WTC11 (cell line): ENCODE results near the gene TMEM179B. TPM values are rescaled to one million over a fixed set of nuclear protein-coding genes. Genes with fewer than 3 reads are reported as not detected.

Source experiments
- ATAC-seq: fragments of 200-7000 bp; cut with Tn5 transposase; 2 replicates; pipeline ENCODE4 v1.10.0; 2021; ENCODE audit warnings: mild to moderate bottlenecking, moderate library complexity
- CTCF ChIA-PET: fragments of 300-600 bp; sonication (Branson Sonifier 250); formaldehyde crosslinking; loops from one replicate; lab custom pipeline; 2021; ENCODE audit warnings: antibody characterized with exemption; lab: Charles Lee
- POLR2A ChIA-PET: fragments of 350-600 bp; sonication (Branson Sonifier 250); formaldehyde crosslinking; loops from one replicate; lab custom pipeline; 2021; ENCODE audit warnings: antibody characterized with exemption; lab: Charles Lee
- DNase-seq: peaks from one replicate; pipeline ENCODE4 v3.0.0; 2021; ENCODE audit warnings: low spot score
- H3K27ac Mint-ChIP-seq: 2 replicates; pipeline ENCODE4 v1.8.0; 2021; ENCODE audit warnings: mixed read lengths
- H3K27me3 Mint-ChIP-seq: 2 replicates; pipeline ENCODE4 v1.8.0; 2021; ENCODE audit warnings: low read depth, mild to moderate bottlenecking, moderate library complexity, mixed read lengths
- H3K36me3 Mint-ChIP-seq: 2 replicates; pipeline ENCODE4 v1.8.0; 2021; ENCODE audit warnings: mixed read lengths
- H3K4me1 Mint-ChIP-seq: 2 replicates; pipeline ENCODE4 v1.8.0; 2022; ENCODE audit warnings: mixed read lengths
- H3K4me3 Mint-ChIP-seq: 2 replicates; pipeline ENCODE4 v1.8.0; 2021; ENCODE audit warnings: mild to moderate bottlenecking, moderate library complexity, mixed read lengths
- H3K9me3 Mint-ChIP-seq: 2 replicates; pipeline ENCODE4 v1.8.0; 2021; ENCODE audit warnings: mixed read lengths
- ATF2 ChIP-seq: sonication (generic); formaldehyde crosslinking; IDR thresholded peaks from 2 replicates; pipeline ENCODE4 v1.8.1; 2022; ENCODE audit warnings: low read depth, missing genetic modification reagents, borderline replicate concordance
- FOXP4 ChIP-seq: sonication (generic); formaldehyde crosslinking; IDR thresholded peaks from 2 replicates; pipeline ENCODE4 v1.8.0; 2022; ENCODE audit warnings: mild to moderate bottlenecking, missing genetic modification reagents
- GABPB1 ChIP-seq: sonication (generic); formaldehyde crosslinking; IDR thresholded peaks from 2 replicates; pipeline ENCODE4 v1.8.1; 2023; ENCODE audit warnings: mild to moderate bottlenecking, missing genetic modification reagents
- HMGXB4 ChIP-seq: sonication (generic); formaldehyde crosslinking; IDR thresholded peaks from 2 replicates; pipeline ENCODE4 v1.8.1; 2023; ENCODE audit warnings: mild to moderate bottlenecking, moderate library complexity, missing genetic modification reagents
- IRF2 ChIP-seq: sonication (generic); formaldehyde crosslinking; IDR thresholded peaks from 2 replicates; pipeline ENCODE4 v1.8.0; 2022; ENCODE audit warnings: low read depth, missing genetic modification reagents, borderline replicate concordance
- MYBL2 ChIP-seq: sonication (generic); formaldehyde crosslinking; IDR thresholded peaks from 2 replicates; pipeline ENCODE4 v1.8.1; 2023; ENCODE audit warnings: mild to moderate bottlenecking, moderate library complexity, missing genetic modification reagents
- NR3C1 ChIP-seq: sonication (generic); formaldehyde crosslinking; conservative IDR thresholded peaks from 2 replicates; pipeline ENCODE4 v1.8.1; 2023; ENCODE audit warnings: low read depth, mild to moderate bottlenecking, missing genetic modification reagents
- OVOL2 ChIP-seq: fragments of 250-450 bp; sonication (Bioruptor Pico); IDR thresholded peaks from 2 replicates; pipeline ENCODE4 v1.9.0; 2021; ENCODE audit warnings: mild to moderate bottlenecking, borderline replicate concordance
- PRRX2 ChIP-seq: fragments of 250-450 bp; sonication (Bioruptor Pico); IDR thresholded peaks from 2 replicates; pipeline ENCODE4 v1.8.0; 2021; ENCODE audit warnings: mild to moderate bottlenecking
- SMAD3 ChIP-seq: sonication (generic); formaldehyde crosslinking; IDR thresholded peaks from 2 replicates; pipeline ENCODE4 v1.8.0; 2022; ENCODE audit warnings: missing genetic modification reagents, mild to moderate bottlenecking, borderline replicate concordance
- TCF7 ChIP-seq: sonication (generic); formaldehyde crosslinking; IDR thresholded peaks from 2 replicates; pipeline ENCODE4 v1.8.0; 2022; ENCODE audit warnings: mild to moderate bottlenecking, low read depth, missing genetic modification reagents, moderate library complexity
- TEAD1 ChIP-seq: sonication (generic); formaldehyde crosslinking; IDR thresholded peaks from 2 replicates; pipeline ENCODE4 v1.8.0; 2022; ENCODE audit warnings: mild to moderate bottlenecking, missing genetic modification reagents
- ZBTB21 ChIP-seq: sonication (generic); formaldehyde crosslinking; IDR thresholded peaks from 2 replicates; pipeline ENCODE4 v1.8.1; 2023; ENCODE audit warnings: mild to moderate bottlenecking, missing genetic modification reagents, borderline replicate concordance
- ZBTB43 ChIP-seq: sonication (generic); formaldehyde crosslinking; IDR thresholded peaks from 2 replicates; pipeline ENCODE4 v1.8.1; 2023; ENCODE audit warnings: mild to moderate bottlenecking, missing genetic modification reagents
- ZNF232 ChIP-seq: sonication (generic); formaldehyde crosslinking; IDR thresholded peaks from 2 replicates; pipeline ENCODE4 v1.8.0; 2022; ENCODE audit warnings: mild to moderate bottlenecking, missing genetic modification reagents
- ZNF263 ChIP-seq: sonication (generic); formaldehyde crosslinking; IDR thresholded peaks from 2 replicates; pipeline ENCODE4 v1.8.1; 2022; ENCODE audit warnings: low read depth, mild to moderate bottlenecking, moderate library complexity, missing genetic modification reagents
- ZNF317 ChIP-seq: sonication (generic); formaldehyde crosslinking; IDR thresholded peaks from 2 replicates; pipeline ENCODE4 v1.8.1; 2023; ENCODE audit warnings: low read depth, mild to moderate bottlenecking, moderate library complexity, missing genetic modification reagents, borderline replicate concordance
- ZNF423 ChIP-seq: fragments of 250-450 bp; sonication (Bioruptor Pico); IDR thresholded peaks from 2 replicates; pipeline ENCODE4 v2.1.2; 2022; ENCODE audit warnings: mild to moderate bottlenecking, moderate library complexity
- ZNF512 ChIP-seq: sonication (generic); formaldehyde crosslinking; IDR thresholded peaks from 2 replicates; pipeline ENCODE4 v1.8.1; 2022; ENCODE audit warnings: missing genetic modification reagents, borderline replicate concordance
- ZNF671 ChIP-seq: fragments of 250-450 bp; sonication (Bioruptor Pico); IDR thresholded peaks from 2 replicates; pipeline ENCODE4 v1.8.0; 2021; ENCODE audit warnings: mild to moderate bottlenecking
- total RNA-seq: library from RNA; stranded (reverse); gene quantifications from 3 replicates; pipeline ENCODE4 v1.2.3, GENCODE V29; 2021
- TF ChIP-seq, protein P1 (sequence below): sonication (generic); formaldehyde crosslinking; IDR thresholded peaks from 2 replicates; pipeline ENCODE4 v1.8.0; 2023; ENCODE audit warnings: mild to moderate bottlenecking, missing genetic modification reagents
- TF ChIP-seq, protein P2 (sequence below): sonication (generic); formaldehyde crosslinking; IDR thresholded peaks from 2 replicates; pipeline ENCODE4 v1.8.1; 2023; ENCODE audit warnings: mild to moderate bottlenecking, missing genetic modification reagents, moderate library complexity
- TF ChIP-seq, protein P3 (sequence below): sonication (generic); formaldehyde crosslinking; IDR thresholded peaks from 2 replicates; pipeline ENCODE4 v1.8.1; 2022; ENCODE audit warnings: mild to moderate bottlenecking, missing genetic modification reagents, moderate library complexity, borderline replicate concordance

Gene TMEM179B
- total RNA-seq, 1 experiment from 2014 or later = 21.4 TPM

DNA sequence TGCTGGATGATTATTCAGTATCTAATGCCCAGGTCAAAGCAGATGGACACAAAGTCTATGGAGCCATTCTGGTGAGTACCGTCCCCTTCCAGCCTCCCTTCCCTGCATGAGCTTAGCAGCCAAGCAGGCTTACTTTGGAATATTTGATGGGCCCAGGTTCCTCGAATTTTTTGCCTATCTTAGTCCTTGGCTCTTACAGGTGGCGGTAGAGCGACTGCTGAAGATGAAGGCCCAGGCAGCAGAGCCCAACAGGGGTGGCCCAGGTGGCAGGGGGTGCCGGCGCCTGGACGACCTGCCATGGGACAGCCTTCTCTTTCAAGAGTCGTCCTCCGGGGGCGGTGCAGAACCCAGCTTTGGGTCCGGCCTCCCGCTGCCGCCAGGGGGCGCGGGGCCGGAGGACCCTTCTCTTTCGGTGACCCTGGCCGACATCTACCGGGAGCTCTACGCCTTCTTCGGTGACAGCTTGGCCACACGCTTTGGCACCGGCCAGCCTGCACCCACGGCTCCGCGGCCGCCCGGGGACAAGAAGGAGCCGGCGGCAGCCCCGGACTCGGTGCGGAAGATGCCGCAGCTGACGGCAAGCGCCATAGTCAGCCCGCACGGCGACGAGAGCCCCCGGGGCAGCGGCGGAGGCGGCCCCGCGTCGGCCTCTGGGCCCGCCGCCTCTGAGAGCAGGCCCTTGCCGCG, 741 bp upstream of the TMEM179B start:
- ChIA-PET CTCF (interaction anchor here (0.6 to 4.6 kb wide), 60 partner anchors 10 to 392 kb away, joined by 3 to 121 read pairs (median 5); partner anchors contain the start of genes B3GAT3, BSCL2, C11orf98 and CSKMT), POLR2A (interaction anchor here (0.7 to 3.4 kb wide), 19 partner anchors 15 to 122 kb away, joined by 3 to 25 read pairs (median 5); partner anchors contain the start of genes C11orf98, CSKMT, GNG3 and HNRNPUL2)
- DNase-seq = peak; percentile 93
- peaks cover 39% of the 10 kb centered on the region for H3K36me3 Mint-ChIP-seq
- peak; percentile 61 for ATAC-seq
- peak overlapping the region; percentile 71 for H3K27ac Mint-ChIP-seq
- H3K4me1 Mint-ChIP-seq = peaks cover 29% of the 10 kb centered on the region
- peak overlapping the region; percentile 64 for H3K4me3 Mint-ChIP-seq
- H3K9me3 Mint-ChIP-seq = no peaks in the 10 kb centered on the region
- no peaks in the 10 kb centered on the region; the same call in 1 of the 2 replicates for H3K27me3 Mint-ChIP-seq
- no peak for TF ChIP-seq NR3C1 (CRISPR knock-in tag)
- TF ChIP-seq ZNF263 (CRISPR knock-in tag) = no peak; the same call in 1 of the 2 replicates
- 0 out of 2 replicates have a peak, but pooled peaks have one; percentile 64 for TF ChIP-seq PRRX2 (CRISPR knock-in tag)
- TF ChIP-seq, protein P1, sequence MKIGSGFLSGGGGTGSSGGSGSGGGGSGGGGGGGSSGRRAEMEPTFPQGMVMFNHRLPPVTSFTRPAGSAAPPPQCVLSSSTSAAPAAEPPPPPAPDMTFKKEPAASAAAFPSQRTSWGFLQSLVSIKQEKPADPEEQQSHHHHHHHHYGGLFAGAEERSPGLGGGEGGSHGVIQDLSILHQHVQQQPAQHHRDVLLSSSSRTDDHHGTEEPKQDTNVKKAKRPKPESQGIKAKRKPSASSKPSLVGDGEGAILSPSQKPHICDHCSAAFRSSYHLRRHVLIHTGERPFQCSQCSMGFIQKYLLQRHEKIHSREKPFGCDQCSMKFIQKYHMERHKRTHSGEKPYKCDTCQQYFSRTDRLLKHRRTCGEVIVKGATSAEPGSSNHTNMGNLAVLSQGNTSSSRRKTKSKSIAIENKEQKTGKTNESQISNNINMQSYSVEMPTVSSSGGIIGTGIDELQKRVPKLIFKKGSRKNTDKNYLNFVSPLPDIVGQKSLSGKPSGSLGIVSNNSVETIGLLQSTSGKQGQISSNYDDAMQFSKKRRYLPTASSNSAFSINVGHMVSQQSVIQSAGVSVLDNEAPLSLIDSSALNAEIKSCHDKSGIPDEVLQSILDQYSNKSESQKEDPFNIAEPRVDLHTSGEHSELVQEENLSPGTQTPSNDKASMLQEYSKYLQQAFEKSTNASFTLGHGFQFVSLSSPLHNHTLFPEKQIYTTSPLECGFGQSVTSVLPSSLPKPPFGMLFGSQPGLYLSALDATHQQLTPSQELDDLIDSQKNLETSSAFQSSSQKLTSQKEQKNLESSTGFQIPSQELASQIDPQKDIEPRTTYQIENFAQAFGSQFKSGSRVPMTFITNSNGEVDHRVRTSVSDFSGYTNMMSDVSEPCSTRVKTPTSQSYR (CRISPR knock-in tag) = no peak
- TF ChIP-seq, protein P2, sequence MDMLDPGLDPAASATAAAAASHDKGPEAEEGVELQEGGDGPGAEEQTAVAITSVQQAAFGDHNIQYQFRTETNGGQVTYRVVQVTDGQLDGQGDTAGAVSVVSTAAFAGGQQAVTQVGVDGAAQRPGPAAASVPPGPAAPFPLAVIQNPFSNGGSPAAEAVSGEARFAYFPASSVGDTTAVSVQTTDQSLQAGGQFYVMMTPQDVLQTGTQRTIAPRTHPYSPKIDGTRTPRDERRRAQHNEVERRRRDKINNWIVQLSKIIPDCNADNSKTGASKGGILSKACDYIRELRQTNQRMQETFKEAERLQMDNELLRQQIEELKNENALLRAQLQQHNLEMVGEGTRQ = no peak
- no peak for TF ChIP-seq ZBTB21 (CRISPR knock-in tag)
- TF ChIP-seq IRF2 = no peak
- peak; percentile 92 for TF ChIP-seq HMGXB4 (CRISPR knock-in tag)
- no peak for TF ChIP-seq ATF2 (CRISPR knock-in tag)
- no peak for TF ChIP-seq ZNF512 (CRISPR knock-in tag)
- no peak for TF ChIP-seq ZNF671 (CRISPR knock-in tag)
- no peak for TF ChIP-seq SMAD3 (CRISPR knock-in tag)
- TF ChIP-seq TEAD1 (CRISPR knock-in tag) = 0 out of 2 replicates have a peak, but pooled peaks have one; percentile 55
- no peak for TF ChIP-seq ZNF423
- TF ChIP-seq OVOL2 (CRISPR knock-in tag) = no peak
- TF ChIP-seq, protein P3, sequence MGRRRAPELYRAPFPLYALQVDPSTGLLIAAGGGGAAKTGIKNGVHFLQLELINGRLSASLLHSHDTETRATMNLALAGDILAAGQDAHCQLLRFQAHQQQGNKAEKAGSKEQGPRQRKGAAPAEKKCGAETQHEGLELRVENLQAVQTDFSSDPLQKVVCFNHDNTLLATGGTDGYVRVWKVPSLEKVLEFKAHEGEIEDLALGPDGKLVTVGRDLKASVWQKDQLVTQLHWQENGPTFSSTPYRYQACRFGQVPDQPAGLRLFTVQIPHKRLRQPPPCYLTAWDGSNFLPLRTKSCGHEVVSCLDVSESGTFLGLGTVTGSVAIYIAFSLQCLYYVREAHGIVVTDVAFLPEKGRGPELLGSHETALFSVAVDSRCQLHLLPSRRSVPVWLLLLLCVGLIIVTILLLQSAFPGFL = no peak
- no peak for TF ChIP-seq MYBL2
- TF ChIP-seq FOXP4 (CRISPR knock-in tag) = no peak
- peak; percentile 48; the same call in 1 of the 2 replicates for TF ChIP-seq GABPB1 (CRISPR knock-in tag)
- TF ChIP-seq ZBTB43 (CRISPR knock-in tag) = no peak
- TF ChIP-seq TCF7 = 0 out of 2 replicates have a peak, but pooled peaks have one; percentile 21
- no peak for TF ChIP-seq ZNF232
- no peak for TF ChIP-seq ZNF317 (CRISPR knock-in tag)
